Naive thymus-derived CD4-positive, alpha-beta T cell (primary cell): ENCODE results near the gene GEMIN2. TPM values are rescaled to one million over a fixed set of nuclear protein-coding genes. Genes with fewer than 3 reads are reported as not detected.

Source experiments
- ATAC-seq: fragments of 150-1000 bp; cut with Tn5 transposase; 2 replicates; pipeline ENCODE4 v1.10.0; 2021; ENCODE audit warnings: mild to moderate bottlenecking, moderate library complexity
- CTCF ChIA-PET: fragments of 350-600 bp; sonication (Branson Sonifier 250); formaldehyde crosslinking; loops from one replicate; lab custom pipeline; 2021; ENCODE audit warnings: antibody characterized with exemption; lab: Charles Lee
- POLR2A ChIA-PET: fragments of 350-600 bp; sonication (Branson Sonifier 250); formaldehyde crosslinking; loops from one replicate; lab custom pipeline; 2021; ENCODE audit warnings: antibody characterized with exemption, inconsistent platforms; lab: Charles Lee
- DNase-seq, 9 donors: peaks; one replicate each; pipeline versions ENCODE4 v3.0.0 to v3.0.0-alpha.2; 2020 to 2022; ENCODE audit warnings: mixed read lengths in 1 of 9
- H3K27ac ChIP-seq: one replicate; pipeline ENCODE4 v1.7.0; 2013; ENCODE audit warnings: mild to moderate bottlenecking, low read depth, low read length, moderate library complexity
- H3K27me3 ChIP-seq, 2 donors: one replicate each; pipeline ENCODE4 v1.7.0; 2013; ENCODE audit warnings: low read length in 2 of 2, mild to moderate bottlenecking in 2 of 2, moderate library complexity in 2 of 2; ENCODE audit not compliant: control insufficient read depth in 2 of 2, insufficient read depth in 2 of 2
- H3K36me3 ChIP-seq, 3 experiments: 1 replicate in 2 of 3; 2 replicates in 1 of 3; pipeline ENCODE4 v1.7.0; 2013; ENCODE audit warnings: low read length in 3 of 3, mild to moderate bottlenecking in 3 of 3, moderate library complexity in 1 of 3; ENCODE audit not compliant: insufficient read depth in 3 of 3, control insufficient read depth in 2 of 3
- H3K4me1 ChIP-seq, 2 donors: one replicate each; pipeline ENCODE4 v1.7.0; 2013; ENCODE audit warnings: low read length in 2 of 2, mild to moderate bottlenecking in 2 of 2, moderate library complexity in 1 of 2; ENCODE audit not compliant: control insufficient read depth in 2 of 2, insufficient read depth in 2 of 2
- H3K4me3 ChIP-seq: 2 replicates; pipeline ENCODE4 v1.7.0; 2013; ENCODE audit warnings: mild to moderate bottlenecking, low read length
- H3K9me3 ChIP-seq, 3 experiments: 1 replicate in 2 of 3; 2 replicates in 1 of 3; pipeline ENCODE4 v1.7.0; 2013; ENCODE audit warnings: low read length in 3 of 3; ENCODE audit not compliant: control insufficient read depth in 2 of 3
- H3K27ac Mint-ChIP-seq, 9 donors: one replicate each; pipeline ENCODE4 v1.8.0; 2020 to 2022; ENCODE audit warnings: mixed read lengths in 9 of 9, mild to moderate bottlenecking in 8 of 9, moderate library complexity in 5 of 9, inconsistent platforms in 2 of 9
- H3K27me3 Mint-ChIP-seq, 5 donors: one replicate each; pipeline ENCODE4 v1.8.0; 2021 to 2022; ENCODE audit warnings: mixed read lengths in 5 of 5, mild to moderate bottlenecking in 1 of 5
- H3K36me3 Mint-ChIP-seq, 5 donors: one replicate each; pipeline ENCODE4 v1.8.0; 2020 to 2022; ENCODE audit warnings: mixed read lengths in 5 of 5, mild to moderate bottlenecking in 3 of 5, inconsistent platforms in 1 of 5
- H3K4me1 Mint-ChIP-seq, 7 donors: one replicate each; pipeline ENCODE4 v1.8.0; 2020 to 2022; ENCODE audit warnings: mixed read lengths in 7 of 7, mild to moderate bottlenecking in 3 of 7, inconsistent platforms in 1 of 7
- H3K4me3 Mint-ChIP-seq, 10 donors: one replicate each; pipeline ENCODE4 v1.8.0; 2020 to 2022; ENCODE audit warnings: mild to moderate bottlenecking in 10 of 10, mixed read lengths in 10 of 10, moderate library complexity in 6 of 10, inconsistent platforms in 2 of 10
- H3K9me3 Mint-ChIP-seq, 11 donors: one replicate each; pipeline ENCODE4 v1.8.0; 2020 to 2022; ENCODE audit warnings: mixed read lengths in 11 of 11, mild to moderate bottlenecking in 4 of 11, inconsistent platforms in 1 of 11, moderate library complexity in 1 of 11
- intact Hi-C, 2 donors: fragments of 100-400 bp; cut with micrococcal nuclease; formaldehyde crosslinking; loops; one replicate each; pipeline ENCODE4 v1.15.1; 2023
- polyA plus RNA-seq, 2 donors: library from polyadenylated mRNA; unstranded; fragments of 300-500 nt; fragmentation: Illumina TruSeq; gene quantifications; one replicate each; pipeline ENCODE4 v1.2.3, GENCODE V29; 2021
- total RNA-seq, 6 experiments: library from RNA in 5 of 6; stranded (reverse) in 5 of 6; gene quantifications; 1 replicate in 5 of 6; 2 replicates in 1 of 6; pipeline ENCODE4 v1.2.3 and lab custom pipeline; 2021 to 2026

GEMIN2 gene
- total and polyA plus RNA-seq, 7 experiments from 2014 or later: 7.2 to 20.9 (median 18.4) TPM

GRCh38 chr14:39184628-39185255, 70.6 kb downstream of the GEMIN2 start:
- peaks cover 16 to 32% (median 17%) of the 10 kb centered on the region in 3 experiments for H3K36me3 ChIP-seq
- peaks cover 0 to 6% of the 10 kb centered on the region in 2 donors for H3K4me1 ChIP-seq
- H3K4me1 Mint-ChIP-seq: peaks cover 4 to 12% (median 4%) of the 10 kb centered on the region in 7 donors
- intact Hi-C loops: no loop called here
- POLR2A ChIA-PET: interaction anchor here (0.6 to 1.3 kb wide), 3 partner anchors 17 to 82 kb away, joined by 3 to 7 read pairs (median 3); no protein-coding TSS in a partner anchor
- no peak overlapping the region for H3K4me3 ChIP-seq
- no peaks in the 10 kb centered on the region for H3K27me3 Mint-ChIP-seq
- DNase-seq (no peak), ATAC-seq (no peak)
- H3K9me3 ChIP-seq: no peaks in the 10 kb centered on the region
- CTCF ChIA-PET: interaction anchor here (0.6 kb wide), 1 partner anchor 73 kb away, joined by 3 read pairs; no protein-coding TSS in a partner anchor
- H3K27ac Mint-ChIP-seq: peak overlapping the region in 4 of 9 donors; percentile 3 to 63 (median 53)
- peaks cover 0 to 1% (median 0%) of the 10 kb centered on the region in 11 donors for H3K9me3 Mint-ChIP-seq
- no peak overlapping the region for H3K27ac ChIP-seq
- peaks cover 0 to 29% (median 21%) of the 10 kb centered on the region in 5 donors for H3K36me3 Mint-ChIP-seq
- H3K27me3 ChIP-seq: no peaks in the 10 kb centered on the region
- H3K4me3 Mint-ChIP-seq: peak overlapping the region in 1 of 10 donors; percentile 5

GRCh38 chr14:39185256-39186049, 71.3 kb downstream of the GEMIN2 start:
- no peak overlapping the region for H3K4me3 ChIP-seq
- POLR2A ChIA-PET: interaction anchor here (0.6 to 1.3 kb wide), 4 partner anchors 46 to 235 kb away, joined by 3 to 7 read pairs (median 3); no protein-coding TSS in a partner anchor
- Mint-ChIP-seq H3K36me3 (peaks cover 0 to 27% (median 19%) of the 10 kb centered on the region in 5 donors), H3K4me1 (peaks cover 4 to 10% (median 4%) of the 10 kb centered on the region in 7 donors), H3K9me3 (peaks cover 0 to 1% (median 0%) of the 10 kb centered on the region in 11 donors), H3K27ac (no peak overlapping the region), H3K27me3 (no peaks in the 10 kb centered on the region), H3K4me3 (no peak overlapping the region)
- no peaks in the 10 kb centered on the region for H3K9me3 ChIP-seq
- peaks cover 11 to 25% (median 12%) of the 10 kb centered on the region in 3 experiments for H3K36me3 ChIP-seq
- CTCF ChIA-PET: interaction anchor here (0.6 kb wide), 2 partner anchors 74 to 466 kb away, joined by 3 to 5 read pairs; no protein-coding TSS in a partner anchor
- H3K27me3 ChIP-seq: no peaks in the 10 kb centered on the region
- DNase-seq (no peak), ATAC-seq (no peak)
- peaks cover 0 to 3% of the 10 kb centered on the region in 2 donors for H3K4me1 ChIP-seq
- H3K27ac ChIP-seq: no peak overlapping the region
- intact Hi-C loops: no loop called here

Other genes with a start within 250 kb of the GEMIN2 start
- 10 to 100 TPM; 51.3 to 75.3 (median 68.9) TPM for gene SEC23A, start 11.1 kb upstream of the GEMIN2 start, total RNA-seq
- gene SEC23A, start 11.1 kb upstream of the GEMIN2 start, polyA plus RNA-seq: 10 to 100 TPM; 31.1 to 43.9 TPM
- 10 to 100 TPM; 15.3 to 33.5 (median 26.4) TPM for gene TRAPPC6B, start 56.0 kb downstream of the GEMIN2 start, total RNA-seq
- 10 to 100 TPM in 1 of 2 donors, 1 to 10 TPM in 1; 10.0 to 11.0 TPM for gene TRAPPC6B, start 56.0 kb downstream of the GEMIN2 start, polyA plus RNA-seq
- 100 to 1,000 TPM in 3 of 5 experiments, 10 to 100 TPM in 2; 80.1 to 120 (median 102) TPM for gene PNN, start 60.9 kb downstream of the GEMIN2 start, total RNA-seq
- 10 to 100 TPM; 25.2 to 31.7 TPM for gene PNN, start 60.9 kb downstream of the GEMIN2 start, polyA plus RNA-seq
- 10 to 100 TPM; 18.4 to 29.1 (median 26.1) TPM for gene MIA2, start 119.6 kb downstream of the GEMIN2 start, total RNA-seq
- 10 to 100 TPM; 20.5 to 30.6 TPM for gene MIA2, start 119.6 kb downstream of the GEMIN2 start, polyA plus RNA-seq